Right atrium auricular region (tissue), 2 donors: ENCODE data around the gene KCNQ1. TPM values are rescaled to one million over a fixed set of nuclear protein-coding genes. Genes with fewer than 3 reads are reported as not detected.
A peak's percentile ranks its signal among the peaks of the same experiment; 100 is the strongest.

Experiments used
- DNase-seq: peaks from one replicate; pipeline ENCODE4 v3.0.0-alpha.2; 2019; ENCODE audit warnings: low spot score
- H3K27ac ChIP-seq, 2 donors: fragments of 200-600 bp; sonication (generic); 1 replicate in 1 of 2; 2 replicates in 1 of 2; pipeline ENCODE4 v1.5.1; 2016 to 2019
- H3K27me3 ChIP-seq, 2 donors: fragments of 200-600 bp; sonication (generic); one replicate each; pipeline versions ENCODE4 v1.5.1 to v1.6.0; 2017 to 2019
- H3K36me3 ChIP-seq: fragments of 200-600 bp; sonication (generic); one replicate; pipeline ENCODE4 v1.5.1; 2016
- H3K4me1 ChIP-seq, 2 donors: fragments of 200-600 bp; sonication (generic); one replicate each; pipeline versions ENCODE4 v1.5.1 to v1.6.0; 2017 to 2019
- H3K4me3 ChIP-seq, 2 donors: fragments of 200-600 bp; sonication (generic); 1 replicate in 1 of 2; 2 replicates in 1 of 2; pipeline ENCODE4 v1.5.1; 2017 to 2019; ENCODE audit warnings: mild to moderate bottlenecking in 1 of 2, moderate library complexity in 1 of 2
- H3K9me3 ChIP-seq, 2 donors: fragments of 200-600 bp; sonication (generic); one replicate each; pipeline ENCODE4 v1.5.1; 2019
- total RNA-seq, 2 donors: library from RNA; depleted of rRNA; stranded (reverse); fragments of >200 nt; gene quantifications; one replicate each; pipeline ENCODE4 v1.1.0, GENCODE V29; 2016
- TF ChIP-seq, protein P1 (sequence below), 2 donors: fragments of 200-600 bp; sonication (generic); IDR thresholded peaks; one replicate each; pipeline ENCODE4 v1.5.1; 2019; ENCODE audit warnings: antibody characterized with exemption in 2 of 2

The KCNQ1 gene
- total RNA-seq, 2 donors from 2014 or later = 12.7 to 25.1 TPM

DNA sequence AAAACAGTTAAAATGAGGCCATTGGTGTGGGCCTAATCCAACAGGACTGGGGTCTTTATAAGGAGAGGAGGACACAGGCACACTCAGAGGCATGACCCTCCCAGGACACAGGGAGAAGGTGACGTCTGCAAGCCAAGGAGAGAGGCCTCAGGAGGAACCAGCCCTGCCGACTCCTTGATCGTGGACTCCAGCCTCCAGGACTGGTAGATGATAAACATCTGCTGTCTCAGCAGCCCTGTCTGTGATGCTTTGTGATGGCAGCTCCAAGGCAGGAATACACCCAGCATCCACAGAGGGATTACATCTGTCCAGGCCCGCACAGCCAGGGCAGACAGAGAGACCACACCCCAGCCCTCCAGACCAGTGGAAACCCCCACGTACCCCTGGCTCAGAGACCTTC lies 422.3 kb downstream of the KCNQ1 start:
- Histone ChIP-seq H3K27ac (no peak overlapping the region), H3K4me3 (no peak overlapping the region), H3K9me3 (no peaks in the 10 kb centered on the region), H3K27me3 (peaks cover 0 to 13% of the 10 kb centered on the region in 2 donors), H3K4me1 (peaks cover 0 to 17% of the 10 kb centered on the region in 2 donors), H3K36me3 (no peaks in the 10 kb centered on the region)
- DNase-seq = no peak
- TF ChIP-seq, protein P1, sequence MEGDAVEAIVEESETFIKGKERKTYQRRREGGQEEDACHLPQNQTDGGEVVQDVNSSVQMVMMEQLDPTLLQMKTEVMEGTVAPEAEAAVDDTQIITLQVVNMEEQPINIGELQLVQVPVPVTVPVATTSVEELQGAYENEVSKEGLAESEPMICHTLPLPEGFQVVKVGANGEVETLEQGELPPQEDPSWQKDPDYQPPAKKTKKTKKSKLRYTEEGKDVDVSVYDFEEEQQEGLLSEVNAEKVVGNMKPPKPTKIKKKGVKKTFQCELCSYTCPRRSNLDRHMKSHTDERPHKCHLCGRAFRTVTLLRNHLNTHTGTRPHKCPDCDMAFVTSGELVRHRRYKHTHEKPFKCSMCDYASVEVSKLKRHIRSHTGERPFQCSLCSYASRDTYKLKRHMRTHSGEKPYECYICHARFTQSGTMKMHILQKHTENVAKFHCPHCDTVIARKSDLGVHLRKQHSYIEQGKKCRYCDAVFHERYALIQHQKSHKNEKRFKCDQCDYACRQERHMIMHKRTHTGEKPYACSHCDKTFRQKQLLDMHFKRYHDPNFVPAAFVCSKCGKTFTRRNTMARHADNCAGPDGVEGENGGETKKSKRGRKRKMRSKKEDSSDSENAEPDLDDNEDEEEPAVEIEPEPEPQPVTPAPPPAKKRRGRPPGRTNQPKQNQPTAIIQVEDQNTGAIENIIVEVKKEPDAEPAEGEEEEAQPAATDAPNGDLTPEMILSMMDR (IDR thresholded peaks at IDR 0.05) = no peak

DNA sequence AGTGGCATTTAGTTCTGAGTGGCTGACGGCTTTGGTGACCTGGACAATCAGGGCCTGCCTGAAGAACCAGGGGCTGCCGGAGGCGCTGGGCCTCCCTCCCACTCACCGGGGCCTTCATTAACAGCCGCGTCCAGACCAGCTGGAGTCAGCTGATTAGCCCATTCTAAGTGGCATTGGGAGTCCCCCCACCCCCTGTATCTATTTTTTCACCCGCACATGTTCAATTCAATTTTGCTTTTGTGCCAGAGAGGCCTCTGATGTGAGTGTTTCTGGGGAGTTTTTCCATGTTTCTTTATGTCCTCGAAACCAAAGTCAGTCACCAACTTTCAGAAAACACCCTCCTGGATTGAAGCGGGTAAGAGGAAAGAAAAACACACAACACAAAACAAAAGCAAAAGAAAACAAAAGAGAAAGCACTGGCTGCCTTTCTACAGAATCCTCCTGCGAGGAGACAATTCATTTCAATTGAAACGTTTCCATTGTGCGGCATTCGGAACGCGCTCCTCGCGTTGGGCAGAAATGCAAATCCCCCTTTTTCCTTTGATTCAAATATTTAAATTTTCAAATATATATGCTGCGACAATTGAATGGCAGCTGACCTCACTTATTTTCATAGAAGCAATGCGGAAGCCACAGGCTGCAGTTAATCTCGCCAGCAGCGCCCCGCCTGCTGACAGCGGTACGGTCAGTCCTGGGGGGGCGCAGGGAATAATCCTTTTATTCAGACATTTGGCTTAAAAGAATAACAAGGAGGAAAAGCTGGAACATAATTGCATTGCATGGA lies 423.1 kb downstream of the KCNQ1 start:
- H3K9me3 ChIP-seq = no peaks in the 10 kb centered on the region
- H3K4me1 ChIP-seq = peaks cover 0 to 9% of the 10 kb centered on the region in 2 donors
- H3K27me3 ChIP-seq = peaks cover 0 to 13% of the 10 kb centered on the region in 2 donors
- TF ChIP-seq, protein P1 (IDR thresholded peaks at IDR 0.05) = peak in 1 of 2 donors; percentile 22
- H3K27ac ChIP-seq = no peak overlapping the region
- H3K36me3 ChIP-seq = no peaks in the 10 kb centered on the region
- no peak for DNase-seq
- H3K4me3 ChIP-seq = peak overlapping the region in 1 of 2 donors; percentile 25

DNA sequence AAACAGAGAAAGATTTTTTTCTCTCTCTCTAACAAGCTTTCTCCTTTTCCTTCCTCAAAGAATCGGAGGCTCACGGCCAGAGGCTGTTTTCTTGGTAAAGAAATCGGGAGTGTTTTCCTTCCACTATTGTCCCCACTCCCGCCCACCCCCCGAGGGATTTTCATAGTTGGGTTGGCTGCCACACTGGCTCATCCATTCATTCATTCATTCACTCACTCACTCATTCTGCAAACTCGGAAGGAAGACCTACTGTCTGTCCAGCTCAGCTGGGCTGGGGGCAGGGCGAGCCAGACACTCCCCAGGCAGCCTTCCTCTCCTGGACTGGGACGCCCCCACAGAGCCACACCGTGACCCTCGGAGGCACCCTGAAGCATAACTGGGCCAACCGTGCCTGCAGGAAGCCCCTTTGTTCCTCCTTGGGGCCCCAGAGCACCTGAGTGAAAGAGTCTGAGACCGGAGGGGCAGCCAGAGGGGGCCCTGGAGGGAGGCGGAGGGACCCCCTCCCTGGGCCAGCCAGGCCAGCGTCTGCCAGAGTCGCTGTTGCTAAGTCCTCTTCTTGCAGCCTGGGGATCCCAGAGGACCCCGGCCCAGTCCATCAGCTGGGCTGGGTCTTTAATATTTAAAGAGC lies 423.8 kb downstream of the KCNQ1 start:
- no peak overlapping the region for H3K27ac ChIP-seq
- TF ChIP-seq, protein P1 (IDR thresholded peaks at IDR 0.05) = no peak
- H3K27me3 ChIP-seq = peaks cover 0 to 13% of the 10 kb centered on the region in 2 donors
- no peaks in the 10 kb centered on the region for H3K36me3 ChIP-seq
- H3K4me1 ChIP-seq = peaks cover 0 to 4% of the 10 kb centered on the region in 2 donors
- DNase-seq = no peak
- peak overlapping the region in 1 of 2 donors; percentile 25 for H3K4me3 ChIP-seq
- no peaks in the 10 kb centered on the region for H3K9me3 ChIP-seq

DNA sequence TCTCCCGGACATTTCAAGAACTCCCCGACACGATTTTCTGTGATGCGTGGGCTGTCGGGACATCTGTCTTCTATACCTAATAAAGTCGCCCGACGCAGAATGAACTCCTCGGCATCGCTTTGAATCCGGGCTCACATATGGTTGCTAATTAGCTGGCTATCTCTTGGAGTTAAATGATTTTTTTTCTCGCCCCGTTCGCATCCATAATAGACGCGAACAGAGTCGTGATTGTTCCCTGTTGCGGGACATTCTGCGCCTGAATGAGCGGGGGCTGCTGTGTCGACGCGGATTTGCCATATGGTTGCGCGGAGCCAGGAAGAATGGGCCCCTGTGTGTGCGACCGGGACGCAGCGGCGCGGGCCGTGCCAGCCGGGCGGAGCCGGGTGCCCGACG lies 424.3 kb downstream of the KCNQ1 start:
- Histone ChIP-seq H3K4me3 (no peak overlapping the region), H3K27ac (no peak overlapping the region), H3K36me3 (no peaks in the 10 kb centered on the region), H3K9me3 (no peaks in the 10 kb centered on the region), H3K27me3 (peaks cover 0 to 13% of the 10 kb centered on the region in 2 donors), H3K4me1 (peaks cover 0 to 4% of the 10 kb centered on the region in 2 donors)
- no peak for DNase-seq
- TF ChIP-seq, protein P1 (IDR thresholded peaks at IDR 0.05) = no peak

DNA sequence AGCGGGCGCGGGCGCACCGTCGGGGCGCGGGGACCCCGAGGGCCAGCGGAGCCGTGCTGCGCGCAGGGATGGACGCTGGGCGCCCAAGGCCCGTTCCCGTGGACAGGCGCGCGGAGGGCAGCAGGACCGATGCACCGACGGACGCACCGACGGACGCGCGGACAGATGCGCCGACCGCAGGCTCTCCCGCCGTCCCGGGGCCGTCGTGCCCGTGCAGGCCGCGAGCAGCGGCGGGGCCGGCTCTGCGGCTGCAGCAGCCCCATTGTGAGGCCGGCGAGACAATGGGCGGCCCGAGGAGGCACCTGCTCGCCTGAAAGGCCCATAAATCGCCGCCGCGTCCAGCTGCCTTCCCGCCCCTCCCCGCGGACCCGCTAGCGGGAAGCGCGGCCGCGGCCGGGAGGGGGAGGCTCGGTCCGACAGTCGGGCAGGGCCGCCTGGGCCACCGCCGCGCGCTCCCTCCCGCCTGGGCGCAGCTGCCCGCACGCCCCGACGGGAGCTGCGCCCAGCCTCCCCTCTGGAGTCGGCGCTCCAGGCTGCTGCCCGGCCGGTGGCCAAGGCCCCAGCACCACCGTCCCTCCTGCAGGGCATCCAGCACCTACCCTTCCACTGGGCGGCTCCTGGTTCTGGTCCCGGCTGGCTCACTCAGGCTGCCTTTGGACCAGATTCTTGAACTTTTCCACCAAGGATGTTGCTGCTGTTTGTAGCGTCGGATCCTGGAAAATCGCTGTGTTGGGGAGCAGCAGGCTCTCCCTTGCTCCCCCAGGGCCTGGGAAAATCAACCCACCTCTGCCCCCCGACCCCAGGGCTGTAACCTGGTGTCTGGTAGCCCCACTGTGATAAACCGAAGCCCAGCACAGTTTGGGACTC lies 425.0 kb downstream of the KCNQ1 start:
- no peaks in the 10 kb centered on the region for H3K36me3 ChIP-seq
- H3K4me3 ChIP-seq = no peak overlapping the region
- H3K9me3 ChIP-seq = no peaks in the 10 kb centered on the region
- peaks cover 0 to 13% of the 10 kb centered on the region in 2 donors for H3K27me3 ChIP-seq
- DNase-seq = no peak
- H3K4me1 ChIP-seq = peaks cover 0 to 4% of the 10 kb centered on the region in 2 donors
- TF ChIP-seq, protein P1 (IDR thresholded peaks at IDR 0.05) = no peak
- no peak overlapping the region for H3K27ac ChIP-seq
